Body of pancreas (tissue), 4 donors: ENCODE results near the gene ANKRD55.

Experiments used
- CTCF ChIP-seq, 7 experiments: fragments of 450-650 bp in 4 of 7; fragments of 200-600 bp in 3 of 7; sonication (generic) in 3 of 7; IDR thresholded peaks; one replicate each; pipeline ENCODE4 v1.5.1; 2016 to 2019; ENCODE audit warnings: antibody characterized with exemption in 7 of 7
- POLR2A ChIP-seq, 3 donors: fragments of 450-650 bp; IDR thresholded peaks; one replicate each; pipeline ENCODE4 v1.6.1; 2016; ENCODE audit warnings: antibody characterized with exemption in 3 of 3, mild to moderate bottlenecking in 2 of 3

DNA sequence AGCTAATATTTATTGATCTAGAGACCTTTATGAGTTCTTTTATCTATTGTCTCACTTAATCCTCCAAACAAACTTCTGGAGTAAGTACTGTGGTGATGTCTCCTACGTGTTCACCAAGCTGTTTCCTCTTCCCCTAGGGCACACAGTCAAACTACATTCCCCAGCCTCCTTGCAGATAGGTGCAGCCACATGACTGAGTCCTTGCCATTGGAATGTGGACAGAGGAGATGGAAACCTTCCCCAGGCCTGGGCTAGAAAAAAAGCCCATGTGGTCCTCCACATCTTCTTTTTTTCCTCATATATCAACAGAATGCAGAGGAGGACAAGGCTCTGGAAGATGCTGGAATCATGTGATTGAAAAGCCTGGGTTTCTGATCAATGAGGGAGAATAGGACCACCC is 88.0 kb downstream of the ANKRD55 start:
- TF ChIP-seq CTCF (IDR thresholded peaks at IDR 0.05) (no peak), POLR2A (IDR thresholded peaks at IDR 0.05) (no peak)
